Osteoblast (primary cell): Measurements from ENCODE around the gene TKTL1. TPM values are rescaled to one million over a fixed set of nuclear protein-coding genes. Genes with fewer than 3 reads are reported as not detected.
A peak's percentile ranks its signal among the peaks of the same experiment; 100 is the strongest.

ENCODE experiments used
- DNase-seq: peaks from one replicate; pipeline ENCODE4 v3.0.0; 2011; ENCODE audit warnings: low spot score, mixed read lengths; ENCODE audit not compliant: insufficient read length; ENCODE audit errors: missing footprints
- H2AFZ ChIP-seq: 2 replicates; pipeline ENCODE4 v1.6.0; 2011; ENCODE audit warnings: mild to moderate bottlenecking, low read length
- H3K27ac ChIP-seq: 2 replicates; pipeline ENCODE4 v1.5.1; 2011; ENCODE audit warnings: mild to moderate bottlenecking, low read depth, low read length, moderate library complexity
- H3K27me3 ChIP-seq: 2 replicates; pipeline ENCODE4 v1.6.0; 2012; ENCODE audit warnings: mild to moderate bottlenecking, control low read depth, inconsistent platforms, low read length, moderate library complexity; ENCODE audit not compliant: insufficient read depth
- H3K36me3 ChIP-seq: 2 replicates; pipeline ENCODE4 v1.5.1; 2011; ENCODE audit warnings: mild to moderate bottlenecking, low read length, control low read depth, moderate library complexity; ENCODE audit not compliant: insufficient read depth
- H3K4me1 ChIP-seq: 2 replicates; pipeline ENCODE4 v1.5.1; 2011; ENCODE audit warnings: mild to moderate bottlenecking, low read length, control low read depth, moderate library complexity; ENCODE audit not compliant: insufficient read depth
- H3K4me2 ChIP-seq: 2 replicates; pipeline ENCODE4 v1.6.0; 2011; ENCODE audit warnings: mild to moderate bottlenecking, low read length; ENCODE audit not compliant: insufficient read depth
- H3K4me3 ChIP-seq: fragments of 200-600 bp; sonication (generic); 3 replicates; pipeline ENCODE4 v1.5.1; 2012; ENCODE audit warnings: mild to moderate bottlenecking, low read length, inconsistent platforms; ENCODE audit not compliant: insufficient read depth
- H3K79me2 ChIP-seq: 2 replicates; pipeline ENCODE4 v1.6.0; 2012; ENCODE audit warnings: mild to moderate bottlenecking, low read length, control low read depth, inconsistent platforms; ENCODE audit not compliant: insufficient read depth
- H3K9me3 ChIP-seq: 2 replicates; pipeline ENCODE4 v1.5.1; 2011; ENCODE audit warnings: low read depth, low read length, control low read depth
- H4K20me1 ChIP-seq: 2 replicates; pipeline ENCODE4 v1.6.0; 2012; ENCODE audit warnings: mild to moderate bottlenecking, low read length, control low read depth; ENCODE audit not compliant: insufficient read depth
- total RNA-seq: library from RNA; depleted of rRNA; stranded (reverse); fragments of >200 nt; gene quantifications from 2 replicates; pipeline ENCODE4 v1.2.3, GENCODE V29; 2012
- TF ChIP-seq, protein P1 (sequence below): IDR thresholded peaks from 2 replicates; pipeline ENCODE4 v1.5.1; 2011; ENCODE audit warnings: mild to moderate bottlenecking, low read depth, low read length, moderate library complexity; ENCODE audit errors: extremely low read depth

TKTL1 gene
- total RNA-seq, 1 donor = not detected

GRCh38 chrX:154367474-154368308 lies 72.1 kb downstream of the TKTL1 start:
- peaks cover 40% of the 10 kb centered on the region for H4K20me1 ChIP-seq
- H3K4me1 ChIP-seq = peaks cover 11% of the 10 kb centered on the region
- TF ChIP-seq, protein P1, sequence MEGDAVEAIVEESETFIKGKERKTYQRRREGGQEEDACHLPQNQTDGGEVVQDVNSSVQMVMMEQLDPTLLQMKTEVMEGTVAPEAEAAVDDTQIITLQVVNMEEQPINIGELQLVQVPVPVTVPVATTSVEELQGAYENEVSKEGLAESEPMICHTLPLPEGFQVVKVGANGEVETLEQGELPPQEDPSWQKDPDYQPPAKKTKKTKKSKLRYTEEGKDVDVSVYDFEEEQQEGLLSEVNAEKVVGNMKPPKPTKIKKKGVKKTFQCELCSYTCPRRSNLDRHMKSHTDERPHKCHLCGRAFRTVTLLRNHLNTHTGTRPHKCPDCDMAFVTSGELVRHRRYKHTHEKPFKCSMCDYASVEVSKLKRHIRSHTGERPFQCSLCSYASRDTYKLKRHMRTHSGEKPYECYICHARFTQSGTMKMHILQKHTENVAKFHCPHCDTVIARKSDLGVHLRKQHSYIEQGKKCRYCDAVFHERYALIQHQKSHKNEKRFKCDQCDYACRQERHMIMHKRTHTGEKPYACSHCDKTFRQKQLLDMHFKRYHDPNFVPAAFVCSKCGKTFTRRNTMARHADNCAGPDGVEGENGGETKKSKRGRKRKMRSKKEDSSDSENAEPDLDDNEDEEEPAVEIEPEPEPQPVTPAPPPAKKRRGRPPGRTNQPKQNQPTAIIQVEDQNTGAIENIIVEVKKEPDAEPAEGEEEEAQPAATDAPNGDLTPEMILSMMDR = no peak
- H3K36me3 ChIP-seq = peaks cover 44% of the 10 kb centered on the region
- H3K27me3 ChIP-seq = no peaks in the 10 kb centered on the region
- peak overlapping the region; percentile 80 for H3K4me3 ChIP-seq
- peaks cover 81% of the 10 kb centered on the region for H3K79me2 ChIP-seq
- peak overlapping the region; percentile 83 for H3K4me2 ChIP-seq
- no peaks in the 10 kb centered on the region for H3K9me3 ChIP-seq
- H2AFZ ChIP-seq = no peak overlapping the region
- DNase-seq = no peak
- H3K27ac ChIP-seq = peak overlapping the region; percentile 88

DNA sequence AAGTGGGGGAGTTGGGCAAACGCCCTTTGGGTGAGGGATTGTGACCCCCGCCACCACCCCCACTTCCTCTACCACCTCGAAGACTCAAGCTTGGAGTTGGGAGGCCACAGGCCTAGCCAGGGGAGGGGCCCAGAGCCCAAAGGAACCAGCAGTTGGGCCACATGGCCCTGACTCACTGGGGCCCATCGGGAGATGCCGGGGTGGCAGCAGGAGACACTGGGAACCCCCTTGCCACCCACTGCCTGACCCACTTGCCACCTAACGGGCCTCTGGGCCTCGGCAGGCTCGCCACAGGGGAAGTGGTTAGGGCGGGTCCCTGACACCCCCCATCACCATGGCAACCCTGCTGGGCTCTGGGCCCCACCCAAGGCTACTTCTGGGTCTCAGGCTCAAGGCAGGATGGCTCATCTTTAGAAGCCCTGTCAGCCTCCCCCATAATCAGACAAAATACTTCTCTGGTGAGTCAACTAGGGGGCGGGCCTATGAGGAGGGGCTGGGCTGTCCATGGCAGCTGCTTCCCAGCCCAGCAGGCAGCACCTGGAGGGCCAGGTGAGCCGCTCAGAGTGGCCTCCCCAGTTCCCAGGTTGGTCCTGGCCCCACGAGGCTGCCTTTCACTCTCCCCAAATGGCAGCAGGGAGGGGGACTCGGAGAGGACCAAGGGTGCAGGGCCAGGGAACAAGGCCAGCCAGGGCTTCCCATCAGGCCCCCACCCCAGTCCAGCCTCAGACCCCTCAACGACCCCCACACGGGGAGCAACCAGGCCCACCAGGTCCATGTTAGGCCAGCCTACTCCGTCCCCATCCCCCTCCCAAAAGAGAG lies 73.2 kb downstream of the TKTL1 start:
- Histone ChIP-seq H3K4me1 (peaks cover 16% of the 10 kb centered on the region), H3K4me2 (peak overlapping the region; percentile 83), H3K27me3 (no peaks in the 10 kb centered on the region), H4K20me1 (peaks cover 37% of the 10 kb centered on the region), H3K9me3 (no peaks in the 10 kb centered on the region), H3K27ac (peak overlapping the region; percentile 88), H3K36me3 (peaks cover 33% of the 10 kb centered on the region), H3K79me2 (peaks cover 84% of the 10 kb centered on the region), H3K4me3 (peak overlapping the region; percentile 80), H2AFZ (no peak overlapping the region)
- TF ChIP-seq, protein P1 = no peak
- DNase-seq = peak; percentile 98

DNA sequence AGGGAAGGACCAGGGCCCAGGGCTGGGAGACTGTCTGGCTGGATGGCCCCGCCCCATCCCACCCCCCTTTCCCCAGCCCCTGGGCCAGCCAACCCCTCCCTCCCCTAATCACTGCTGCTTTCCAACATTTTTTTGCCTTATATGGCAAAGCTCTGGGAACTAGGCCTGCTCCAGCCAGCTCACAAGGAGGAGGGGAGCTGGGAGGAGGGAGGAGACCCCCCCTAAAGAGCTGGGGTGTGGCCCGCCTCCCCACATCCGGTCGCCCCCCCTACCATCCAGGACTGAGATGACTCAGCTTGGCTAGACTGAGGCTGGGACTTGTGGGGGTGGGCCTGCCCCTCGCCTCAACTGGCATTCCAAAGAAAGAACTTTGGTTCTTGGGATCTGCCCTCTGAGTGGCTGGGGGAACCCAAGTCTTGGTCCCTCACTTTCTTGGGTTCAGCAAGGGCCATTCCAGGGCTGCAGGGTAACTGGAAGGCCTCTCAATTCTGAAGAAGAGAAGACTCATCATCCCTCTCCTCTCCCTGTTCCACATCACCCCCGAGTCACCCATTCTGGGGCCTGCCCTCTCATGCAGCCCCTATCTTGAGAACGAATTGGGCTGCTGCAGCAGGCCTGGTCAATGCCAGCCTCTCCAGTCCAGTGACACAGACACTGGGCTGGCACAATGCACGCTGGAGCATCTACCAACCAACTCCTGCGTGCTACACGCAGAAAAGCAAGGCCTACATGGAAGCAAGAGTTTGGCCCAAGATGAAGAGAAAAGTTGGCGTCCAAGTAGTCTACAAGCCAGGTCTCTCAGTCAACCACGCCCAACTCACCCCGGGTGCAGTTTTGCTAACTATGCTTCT lies 74.1 kb downstream of the TKTL1 start:
- DNase-seq = peak; percentile 97
- Histone ChIP-seq H3K4me2 (peak overlapping the region; percentile 86), H2AFZ (no peak overlapping the region), H4K20me1 (peaks cover 29% of the 10 kb centered on the region), H3K36me3 (peaks cover 25% of the 10 kb centered on the region), H3K4me1 (peaks cover 16% of the 10 kb centered on the region), H3K27me3 (no peaks in the 10 kb centered on the region), H3K4me3 (peak overlapping the region; percentile 80), H3K27ac (peak overlapping the region; percentile 88), H3K79me2 (peaks cover 78% of the 10 kb centered on the region), H3K9me3 (no peaks in the 10 kb centered on the region)
- TF ChIP-seq, protein P1 = no peak
